Kidney epithelial cell (primary cell): ENCODE measurements around the gene SLFN13. TPM values are rescaled to one million over a fixed set of nuclear protein-coding genes. Genes with fewer than 3 reads are reported as not detected.

Experiments used
- DNase-seq: peaks from one replicate; pipeline ENCODE4 v3.0.0-alpha.2; 2010; ENCODE audit warnings: low read depth
- H3K27me3 ChIP-seq: 2 replicates; pipeline ENCODE4 v1.6.0; 2011; ENCODE audit warnings: low read length; ENCODE audit not compliant: control insufficient read depth, insufficient read depth
- H3K36me3 ChIP-seq: 2 replicates; pipeline ENCODE4 v1.5.1; 2011; ENCODE audit warnings: low read length; ENCODE audit not compliant: control insufficient read depth, insufficient read depth
- H3K4me3 ChIP-seq: 2 replicates; pipeline ENCODE4 v1.5.1; 2011; ENCODE audit warnings: low read depth, mild to moderate bottlenecking, control low read depth, low read length
- total RNA-seq: library from RNA; depleted of rRNA; stranded (reverse); fragments of >200 nt; gene quantifications from 2 replicates; pipeline ENCODE4 v1.2.3, GENCODE V29; 2015
- TF ChIP-seq, protein P1 (sequence below): IDR thresholded peaks from 2 replicates; pipeline ENCODE4 v1.5.1; 2011; ENCODE audit warnings: mild to moderate bottlenecking, moderate library complexity, low read length, control low read depth, inconsistent platforms; ENCODE audit not compliant: insufficient read depth, poor library complexity, severe bottlenecking

SLFN13 gene
- total RNA-seq, 1 donor from 2014 or later, result 2.3 TPM

DNA sequence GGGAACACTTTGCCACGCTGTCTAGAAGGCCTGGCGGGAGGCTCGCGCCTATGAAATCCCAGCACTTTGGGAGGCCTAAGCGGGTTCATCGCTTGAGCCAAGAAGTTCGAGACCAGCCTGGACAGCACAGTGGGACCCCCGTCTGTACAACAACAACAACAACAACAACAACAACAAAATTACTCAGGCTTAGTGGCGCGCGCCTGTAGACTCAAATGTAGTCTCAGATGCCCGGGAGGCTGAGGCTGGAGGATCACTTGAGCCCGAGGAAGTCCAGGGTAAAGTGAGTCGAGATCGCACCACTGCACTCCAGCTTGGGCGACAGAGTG is 297 bp upstream of the SLFN13 start:
- H3K27me3 ChIP-seq, result peaks cover 7% of the 10 kb centered on the region
- peak overlapping the region; percentile 57 for H3K4me3 ChIP-seq
- no peaks in the 10 kb centered on the region for H3K36me3 ChIP-seq
- DNase-seq, result no peak
- TF ChIP-seq, protein P1, sequence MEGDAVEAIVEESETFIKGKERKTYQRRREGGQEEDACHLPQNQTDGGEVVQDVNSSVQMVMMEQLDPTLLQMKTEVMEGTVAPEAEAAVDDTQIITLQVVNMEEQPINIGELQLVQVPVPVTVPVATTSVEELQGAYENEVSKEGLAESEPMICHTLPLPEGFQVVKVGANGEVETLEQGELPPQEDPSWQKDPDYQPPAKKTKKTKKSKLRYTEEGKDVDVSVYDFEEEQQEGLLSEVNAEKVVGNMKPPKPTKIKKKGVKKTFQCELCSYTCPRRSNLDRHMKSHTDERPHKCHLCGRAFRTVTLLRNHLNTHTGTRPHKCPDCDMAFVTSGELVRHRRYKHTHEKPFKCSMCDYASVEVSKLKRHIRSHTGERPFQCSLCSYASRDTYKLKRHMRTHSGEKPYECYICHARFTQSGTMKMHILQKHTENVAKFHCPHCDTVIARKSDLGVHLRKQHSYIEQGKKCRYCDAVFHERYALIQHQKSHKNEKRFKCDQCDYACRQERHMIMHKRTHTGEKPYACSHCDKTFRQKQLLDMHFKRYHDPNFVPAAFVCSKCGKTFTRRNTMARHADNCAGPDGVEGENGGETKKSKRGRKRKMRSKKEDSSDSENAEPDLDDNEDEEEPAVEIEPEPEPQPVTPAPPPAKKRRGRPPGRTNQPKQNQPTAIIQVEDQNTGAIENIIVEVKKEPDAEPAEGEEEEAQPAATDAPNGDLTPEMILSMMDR, result no peak

DNA sequence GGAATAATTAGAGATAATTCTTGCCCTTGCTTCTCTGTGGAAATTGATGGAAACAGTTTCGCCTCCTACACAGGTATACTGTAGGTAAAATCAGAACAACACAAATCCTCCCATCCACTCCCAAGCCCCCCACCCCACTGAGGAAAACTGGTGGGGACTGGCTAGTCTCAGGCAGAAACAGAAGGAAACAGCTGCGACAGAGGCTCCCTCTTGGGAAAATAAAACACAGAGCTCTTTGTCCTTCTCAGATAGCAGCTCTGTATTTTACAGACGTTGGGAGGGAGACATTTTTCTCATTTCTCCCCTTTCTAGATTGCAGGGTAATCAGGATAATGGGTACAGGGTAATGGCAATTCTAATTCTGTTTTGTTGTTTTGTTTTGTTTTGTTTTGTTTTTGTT is 1.1 kb downstream of the SLFN13 start:
- H3K4me3 ChIP-seq, result peak overlapping the region; percentile 57
- H3K36me3 ChIP-seq, result no peaks in the 10 kb centered on the region
- no peak for DNase-seq
- TF ChIP-seq, protein P1, result no peak
- H3K27me3 ChIP-seq, result peaks cover 7% of the 10 kb centered on the region

DNA sequence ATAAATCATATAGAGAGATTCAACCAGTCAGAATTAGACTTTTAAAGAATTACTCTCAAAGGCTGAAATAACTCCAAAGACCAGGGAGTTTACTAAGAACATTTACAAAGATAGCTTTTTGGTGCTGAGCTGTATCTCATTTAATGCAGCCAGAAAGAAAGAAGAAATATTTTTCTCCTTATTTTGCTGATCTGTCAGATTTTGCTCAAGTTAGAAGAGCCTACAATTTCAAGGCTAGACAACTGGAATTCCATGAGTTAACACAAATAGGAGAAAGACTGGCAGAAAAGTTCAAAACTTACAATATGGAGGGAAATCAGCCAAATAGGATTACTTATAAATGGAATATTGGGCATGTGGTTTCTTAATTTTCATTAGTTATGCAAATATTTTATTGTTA is 10.1 kb downstream of the SLFN13 start:
- no peak for DNase-seq
- H3K4me3 ChIP-seq, result no peak overlapping the region
- no peaks in the 10 kb centered on the region for H3K36me3 ChIP-seq
- H3K27me3 ChIP-seq, result no peaks in the 10 kb centered on the region
- TF ChIP-seq, protein P1, result no peak

DNA sequence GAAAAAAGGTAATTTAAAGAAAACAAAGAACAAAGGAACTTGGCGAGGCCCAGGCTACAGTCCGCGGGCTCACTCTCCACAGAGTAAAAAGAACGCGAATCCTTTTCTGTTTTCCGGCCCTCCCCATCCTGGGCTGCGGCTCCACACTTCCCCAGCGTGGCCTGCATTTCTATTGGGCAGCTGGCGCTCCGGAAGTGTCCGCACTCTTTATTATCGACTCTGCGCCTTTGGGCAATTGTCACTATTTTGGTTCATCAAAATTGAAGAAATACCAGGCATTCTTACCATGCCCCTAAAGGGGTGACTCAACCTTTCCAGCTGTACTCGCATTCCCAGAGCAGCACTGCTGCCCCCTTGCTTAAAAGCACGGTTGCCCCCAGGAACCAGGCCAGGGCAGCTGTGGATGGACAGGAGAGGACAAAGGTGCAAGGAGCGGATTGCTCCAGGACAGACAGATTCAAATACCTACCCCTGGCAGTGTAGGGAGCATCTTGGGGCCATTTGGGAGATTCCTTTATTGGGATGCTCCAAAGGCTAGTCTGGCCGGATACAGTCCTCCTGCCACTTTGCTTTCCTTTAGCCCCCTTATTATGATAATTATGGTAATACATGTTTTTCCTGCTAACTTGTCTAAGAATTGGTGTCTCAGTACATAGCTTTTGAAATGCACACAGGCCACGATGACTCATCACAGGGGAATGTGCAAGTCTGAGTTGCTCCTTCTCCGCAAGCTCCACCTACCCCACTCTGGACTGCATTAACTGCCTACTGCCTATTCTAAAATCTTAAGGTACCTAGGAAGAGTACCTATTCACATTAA is 15.3 kb downstream of the SLFN13 start:
- Histone ChIP-seq H3K27me3 (no peaks in the 10 kb centered on the region), H3K4me3 (peak overlapping the region; percentile 70), H3K36me3 (no peaks in the 10 kb centered on the region)
- TF ChIP-seq, protein P1, result peak; percentile 40
- DNase-seq, result peak; percentile 99

DNA sequence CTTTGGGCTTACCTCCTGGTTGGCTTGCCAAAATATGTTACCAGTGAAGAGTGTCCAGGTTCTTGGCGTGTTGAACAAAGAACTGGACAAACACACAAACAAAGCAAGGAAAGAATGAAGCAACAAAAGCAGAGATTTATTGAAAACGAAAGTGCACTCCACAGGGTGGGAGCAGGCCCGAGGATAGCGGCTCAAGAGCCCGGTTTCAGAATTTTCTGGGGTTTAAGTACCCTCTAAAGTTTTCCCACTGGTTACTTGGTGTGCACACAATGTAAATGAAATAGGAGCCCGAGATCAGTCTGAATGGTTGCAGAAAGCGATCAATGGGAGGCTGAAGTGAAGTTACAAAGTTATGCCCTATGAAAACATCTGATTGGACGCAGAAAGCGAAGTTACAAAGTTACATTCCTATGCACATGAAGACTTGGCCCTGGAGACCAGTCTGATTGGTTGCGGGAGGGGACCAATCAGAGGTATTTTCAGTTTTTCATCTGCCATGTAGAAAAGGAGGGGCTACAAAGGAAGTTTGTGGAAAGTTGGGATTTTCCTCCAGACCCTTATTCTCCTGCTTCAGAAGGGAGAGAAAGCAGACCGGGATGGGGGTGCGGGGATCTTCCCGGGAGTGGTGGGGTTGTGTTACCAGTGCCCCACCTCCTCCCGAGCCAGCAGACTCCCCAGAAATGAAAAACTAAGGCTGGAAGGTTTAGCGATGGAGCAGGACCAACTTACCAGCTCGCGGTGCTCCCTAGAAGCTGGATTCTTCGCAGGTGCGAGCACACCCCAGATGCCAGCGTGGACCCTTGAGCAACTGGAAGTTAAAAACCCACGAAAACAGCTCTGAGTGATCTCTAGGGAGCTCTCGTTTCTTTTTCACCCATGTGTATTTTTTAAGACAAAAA is 16.1 kb downstream of the SLFN13 start, which contains the start of gene SLFN12:
Gene SLFN12 (minus strand): TSS at position 325 of the 899 bp plus-strand sequence. CDS start 9,472 bp downstream, outside the sequence.
- DNase-seq, result peak; percentile 94
- peak within 1 kb of the TSS; percentile 70 for H3K4me3 ChIP-seq

More for the DNA sequence above, 16.1 kb downstream of the SLFN13 start, which contains the start of gene SLFN12:
- TF ChIP-seq, protein P1, result no peak
- H3K27me3 ChIP-seq, result no peaks in the 10 kb centered on the region
- no peaks in the 10 kb centered on the region for H3K36me3 ChIP-seq
